Coronary artery (tissue), 2 donors: ENCODE data around the gene C12orf43.
A peak's percentile ranks its signal among the peaks of the same experiment; 100 is the strongest.
"Not testable (repeated sequence)": the region's sequence is repeated elsewhere in the genome, so short reads cannot be mapped to it uniquely, and the experiment has no call there.

ENCODE experiments used
- DNase-seq: peaks from one replicate; pipeline ENCODE4 v3.0.0-alpha.2; 2017; ENCODE audit warnings: low spot score
- H3K27ac ChIP-seq, 2 donors: fragments of 200-600 bp; sonication (generic); one replicate each; pipeline ENCODE4 v1.5.1; 2016 to 2019
- H3K4me3 ChIP-seq: fragments of 200-600 bp; sonication (generic); 2 replicates; pipeline ENCODE4 v1.5.1; 2016; ENCODE audit warnings: mild to moderate bottlenecking, moderate library complexity
- CTCF ChIP-seq: fragments of 200-600 bp; sonication (generic); IDR thresholded peaks from one replicate; pipeline ENCODE4 v1.5.1; 2019; ENCODE audit warnings: antibody characterized with exemption

C12orf43 gene

GRCh38 chr12:121060149-121061001 is 44.1 kb upstream of the C12orf43 start:
- TF ChIP-seq CTCF = no peak
- DNase-seq = no peak
- Histone ChIP-seq H3K27ac (no peak overlapping the region), H3K4me3 (peak overlapping the region; percentile 61)

- no peak for TF ChIP-seq CTCF
- no peak for DNase-seq
- no peak overlapping the region for H3K4me3 ChIP-seq
- no peak overlapping the region for H3K27ac ChIP-seq
These were observed 43.0 kb upstream of the C12orf43 start for GRCh38 chr12:121059031-121059898.

GRCh38 chr12:121057794-121058193 is 41.5 kb upstream of the C12orf43 start:
- DNase-seq = no peak
- no peak for TF ChIP-seq CTCF
- Histone ChIP-seq H3K27ac (no peak overlapping the region), H3K4me3 (no peak overlapping the region)

GRCh38 chr12:121053706-121054105 is 37.4 kb upstream of the C12orf43 start:
- TF ChIP-seq CTCF = no peak
- no peak overlapping the region for H3K27ac ChIP-seq
- H3K4me3 ChIP-seq = no peak overlapping the region
- DNase-seq = no peak

- no peak for DNase-seq
- Histone ChIP-seq H3K27ac (no peak overlapping the region), H3K4me3 (no peak overlapping the region)
- TF ChIP-seq CTCF = no peak
These were observed 34.4 kb upstream of the C12orf43 start for GRCh38 chr12:121050725-121051124.

GRCh38 chr12:121048442-121048841 is 32.2 kb upstream of the C12orf43 start:
- Histone ChIP-seq H3K4me3 (no peak overlapping the region), H3K27ac (no peak overlapping the region)
- no peak for TF ChIP-seq CTCF
- DNase-seq = no peak

GRCh38 chr12:121047400-121047799 is 31.1 kb upstream of the C12orf43 start:
- H3K27ac ChIP-seq, DNase-seq, H3K4me3 ChIP-seq: not testable (repeated sequence)
